GM19099 (cell line): ENCODE data around the gene KCNS1.

Experiments used
- POLR2A ChIP-seq: IDR thresholded peaks from 3 replicates; pipeline ENCODE4 v1.6.1; 2011; ENCODE audit warnings: low read depth; ENCODE audit not compliant: insufficient read length; ENCODE audit errors: extremely low read depth

KCNS1 gene

GRCh38 chr20:45067087-45067486 is 33.8 kb downstream of the KCNS1 start:
- TF ChIP-seq POLR2A, result no peak

GRCh38 chr20:45066372-45066771 is 34.6 kb downstream of the KCNS1 start:
- TF ChIP-seq POLR2A, result no peak

- no peak for TF ChIP-seq POLR2A
These were observed 36.1 kb downstream of the KCNS1 start for GRCh38 chr20:45064812-45065211.

- no peak for TF ChIP-seq POLR2A
These were observed 39.7 kb downstream of the KCNS1 start for GRCh38 chr20:45061244-45061643.

- no peak for TF ChIP-seq POLR2A
These were observed 40.6 kb downstream of the KCNS1 start for GRCh38 chr20:45060294-45060693.

GRCh38 chr20:45059022-45059728 is 41.8 kb downstream of the KCNS1 start:
- TF ChIP-seq POLR2A, result no peak

- TF ChIP-seq POLR2A, result no peak
These were observed 42.6 kb downstream of the KCNS1 start for GRCh38 chr20:45058168-45058850.

- no peak for TF ChIP-seq POLR2A
These were observed 44.3 kb downstream of the KCNS1 start for GRCh38 chr20:45056473-45057173.

- no peak for TF ChIP-seq POLR2A
These were observed 45.9 kb downstream of the KCNS1 start for GRCh38 chr20:45055056-45055455.

GRCh38 chr20:45053430-45054351 is 47.2 kb downstream of the KCNS1 start:
- no peak for TF ChIP-seq POLR2A

- no peak for TF ChIP-seq POLR2A
These were observed 48.1 kb downstream of the KCNS1 start for GRCh38 chr20:45052698-45053429.

- TF ChIP-seq POLR2A, result no peak
These were observed 49.5 kb downstream of the KCNS1 start for GRCh38 chr20:45051204-45052060.

GRCh38 chr20:45049904-45050471 is 50.9 kb downstream of the KCNS1 start:
- TF ChIP-seq POLR2A, result no peak

GRCh38 chr20:45049438-45049837 is 51.5 kb downstream of the KCNS1 start:
- no peak for TF ChIP-seq POLR2A
